ENCODE data around the gene SPACA1.

Gene SPACA1

GRCh38 chr6:88031550-88031949 lies 16.1 kb upstream of the SPACA1 start (continued):
- TF ChIP-seq ZNF37A (tag by site-specific recombination; IDR thresholded peaks at IDR 0.05) (no peak), ZBTB17 (tag by site-specific recombination; IDR thresholded peaks at IDR 0.05) (no peak), ZNF776 (tag by site-specific recombination; IDR thresholded peaks at IDR 0.05; ENCODE audit: borderline replicate concordance) (no peak), ZNF184 (tag by site-specific recombination; IDR thresholded peaks at IDR 0.05) (no peak), ZNF544 (tag by site-specific recombination; IDR thresholded peaks at IDR 0.05) (0 out of 2 replicates have a peak, but pooled peaks have one; percentile 46), GLI2 (tag by site-specific recombination; IDR thresholded peaks at IDR 0.05; ENCODE audit: borderline replicate concordance, low read depth) (no peak), ZBTB6 (tag by site-specific recombination; IDR thresholded peaks at IDR 0.05) (no peak), ZNF610 (tag by site-specific recombination; IDR thresholded peaks at IDR 0.05; ENCODE audit: borderline replicate concordance) (peak; percentile 81; the same call in 1 of the 2 replicates), ZBTB20 (tag by site-specific recombination; IDR thresholded peaks at IDR 0.05) (no peak), GLI4 (tag by site-specific recombination; IDR thresholded peaks at IDR 0.05) (no peak), ZNF350 (tag by site-specific recombination; IDR thresholded peaks at IDR 0.05) (peak; percentile 88), ZFP3 (tag by site-specific recombination; IDR thresholded peaks at IDR 0.05; ENCODE audit: low read depth) (no peak), ZFP37 (tag by site-specific recombination; IDR thresholded peaks at IDR 0.05) (0 out of 2 replicates have a peak, but pooled peaks have one; percentile 32), ZNF529 (tag by site-specific recombination; IDR thresholded peaks at IDR 0.05; ENCODE audit: insufficient replicate concordance) (peak; percentile 12), ZNF701 (tag by site-specific recombination; IDR thresholded peaks at IDR 0.05) (no peak), ZNF366 (tag by site-specific recombination; conservative IDR thresholded peaks at IDR 0.05) (no peak), ZNF26 (tag by site-specific recombination; IDR thresholded peaks at IDR 0.05) (peak; percentile 46; the same call in 1 of the 2 replicates), ZNF449 (tag by site-specific recombination; IDR thresholded peaks at IDR 0.05) (no peak), ZNF146 (tag by site-specific recombination; IDR thresholded peaks at IDR 0.05) (no peak)

- H3K4me3 ChIP-seq (ENCODE audit: low read depth, low read length) = no peak overlapping the region
- no peak overlapping the region for H3K27ac ChIP-seq (ENCODE audit: extremely low read depth, low read depth, low read length)
- TF ChIP-seq ZNF830 (tag by site-specific recombination; IDR thresholded peaks at IDR 0.05; ENCODE audit: low read depth) = no peak
- no peak for TF ChIP-seq ZNF692 (tag by site-specific recombination; IDR thresholded peaks at IDR 0.05)
- TF ChIP-seq ZNF121 (tag by site-specific recombination; IDR thresholded peaks at IDR 0.05) = no peak
- TF ChIP-seq ZSCAN16 (tag by site-specific recombination; IDR thresholded peaks at IDR 0.05) = no peak
- TF ChIP-seq ZNF19 (tag by site-specific recombination; IDR thresholded peaks at IDR 0.05; ENCODE audit: low read depth) = no peak
- TF ChIP-seq ZNF530 (tag by site-specific recombination; IDR thresholded peaks at IDR 0.05; ENCODE audit: low read depth) = no peak
- no peak for TF ChIP-seq ZNF350 (tag by site-specific recombination; IDR thresholded peaks at IDR 0.05)
- TF ChIP-seq YY2 (tag by site-specific recombination; IDR thresholded peaks at IDR 0.05) = no peak
- no peak for TF ChIP-seq ZNF76 (tag by site-specific recombination; IDR thresholded peaks at IDR 0.05; ENCODE audit: borderline replicate concordance, low read depth)
- ChIA-PET CTCF (no interaction called here), POLR2A (no interaction called here)
- no peaks in the 10 kb centered on the region for H3K9me3 ChIP-seq (ENCODE audit: control insufficient read depth, insufficient read depth, low read depth, low read length)
- H3K36me3 ChIP-seq (ENCODE audit: control insufficient read depth in 2 of 2, insufficient read depth in 1 of 2, low read length in 2 of 2) = no peaks in the 10 kb centered on the region
- H3K4me1 ChIP-seq (ENCODE audit: control insufficient read depth, insufficient read depth, low read length) = no peaks in the 10 kb centered on the region
Measured at GRCh38 chr6:88044530-88044929, 3.1 kb upstream of the SPACA1 start.

Measured in HEK293 (cell line).